ENCODE measurements around the gene NTM. TPM values are rescaled to one million over a fixed set of nuclear protein-coding genes. Genes with fewer than 3 reads are reported as not detected.

Gene NTM
- total RNA-seq, 4 donors from 2014 or later, result 0.21 to 3.2 (median 0.84) TPM

DNA sequence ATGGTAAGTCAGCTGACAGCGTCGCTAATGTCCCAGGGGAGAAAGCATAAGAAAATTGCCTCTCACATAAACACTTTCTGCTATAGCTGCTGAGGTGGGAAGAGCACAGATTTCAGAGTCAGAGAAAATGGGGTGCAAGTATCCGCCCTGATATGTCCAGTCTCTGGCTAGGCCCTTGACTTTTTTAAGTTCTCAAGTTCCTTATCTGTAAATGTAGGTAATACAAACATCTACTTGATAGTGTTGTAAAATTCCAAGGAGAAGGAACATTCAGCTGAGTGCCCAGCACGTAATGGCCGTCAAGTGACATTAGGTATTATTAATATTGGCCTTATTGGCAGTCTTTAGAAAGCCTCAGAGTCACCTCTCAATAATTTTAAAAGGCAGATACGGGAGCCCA lies 143.6 kb downstream of the NTM start:
- no peak overlapping the region for H3K27ac ChIP-seq
- intact Hi-C loops (cut with DNase I), result loop anchor here (10.0 kb wide), 1 partner anchor 449 kb away; no protein-coding TSS in a partner anchor
- DNase-seq, result no peak
- no peaks in the 10 kb centered on the region for H3K36me3 ChIP-seq
- H3K4me3 ChIP-seq, result no peak overlapping the region
- H3K4me1 ChIP-seq, result no peaks in the 10 kb centered on the region
- TF ChIP-seq POLR2A (IDR thresholded peaks at IDR 0.05), result no peak
- TF ChIP-seq, protein P1, sequence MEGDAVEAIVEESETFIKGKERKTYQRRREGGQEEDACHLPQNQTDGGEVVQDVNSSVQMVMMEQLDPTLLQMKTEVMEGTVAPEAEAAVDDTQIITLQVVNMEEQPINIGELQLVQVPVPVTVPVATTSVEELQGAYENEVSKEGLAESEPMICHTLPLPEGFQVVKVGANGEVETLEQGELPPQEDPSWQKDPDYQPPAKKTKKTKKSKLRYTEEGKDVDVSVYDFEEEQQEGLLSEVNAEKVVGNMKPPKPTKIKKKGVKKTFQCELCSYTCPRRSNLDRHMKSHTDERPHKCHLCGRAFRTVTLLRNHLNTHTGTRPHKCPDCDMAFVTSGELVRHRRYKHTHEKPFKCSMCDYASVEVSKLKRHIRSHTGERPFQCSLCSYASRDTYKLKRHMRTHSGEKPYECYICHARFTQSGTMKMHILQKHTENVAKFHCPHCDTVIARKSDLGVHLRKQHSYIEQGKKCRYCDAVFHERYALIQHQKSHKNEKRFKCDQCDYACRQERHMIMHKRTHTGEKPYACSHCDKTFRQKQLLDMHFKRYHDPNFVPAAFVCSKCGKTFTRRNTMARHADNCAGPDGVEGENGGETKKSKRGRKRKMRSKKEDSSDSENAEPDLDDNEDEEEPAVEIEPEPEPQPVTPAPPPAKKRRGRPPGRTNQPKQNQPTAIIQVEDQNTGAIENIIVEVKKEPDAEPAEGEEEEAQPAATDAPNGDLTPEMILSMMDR (IDR thresholded peaks at IDR 0.05), result no peak
- H3K27me3 ChIP-seq, result no peaks in the 10 kb centered on the region
- H3K9me3 ChIP-seq, result no peaks in the 10 kb centered on the region
- WGBS, 2 donors, result 58 to 75% methylated on average over 6 of the region's 6 CpGs

DNA sequence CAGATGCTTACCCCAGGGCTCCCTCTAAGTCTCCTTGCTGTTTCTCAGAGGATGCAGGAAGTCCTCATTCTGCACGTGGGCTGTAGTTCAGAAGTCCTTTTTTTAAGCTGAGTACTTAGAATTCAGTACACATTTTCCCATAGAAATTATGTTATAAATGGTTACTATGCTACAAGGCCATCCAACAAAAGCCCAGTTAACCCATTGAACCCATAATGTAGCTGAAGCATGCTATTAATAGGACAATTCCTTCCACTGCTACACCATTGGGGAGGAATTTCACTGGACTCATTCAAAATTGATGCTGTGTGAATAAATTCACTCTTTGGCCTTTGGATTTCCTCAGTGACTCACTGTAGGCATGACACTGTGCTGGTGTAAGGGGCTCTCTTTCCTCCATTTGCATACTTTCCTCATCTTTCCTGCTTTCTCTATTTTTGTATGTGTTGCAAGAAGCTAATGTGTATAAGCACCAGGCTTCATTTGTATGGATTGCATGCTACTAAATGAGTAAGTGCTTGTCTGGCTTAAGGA lies 148.0 kb downstream of the NTM start:
- DNase-seq, result no peak
- peaks cover 0 to 7% (median 0%) of the 10 kb centered on the region in 4 donors for H3K27me3 ChIP-seq
- no peaks in the 10 kb centered on the region for H3K36me3 ChIP-seq
- 0 to 30% methylated on average over 1 of the region's 1 CpG for WGBS, 2 donors
- H3K4me1 ChIP-seq, result no peaks in the 10 kb centered on the region
- H3K27ac ChIP-seq, result no peak overlapping the region
- no peak overlapping the region for H3K4me3 ChIP-seq
- intact Hi-C loops (cut with DNase I), result loop anchor here (10.0 kb wide), 1 partner anchor 454 kb away; no protein-coding TSS in a partner anchor
- H3K9me3 ChIP-seq, result no peaks in the 10 kb centered on the region
- TF ChIP-seq POLR2A (IDR thresholded peaks at IDR 0.05), result no peak
- TF ChIP-seq, protein P1 (IDR thresholded peaks at IDR 0.05), result no peak

DNA sequence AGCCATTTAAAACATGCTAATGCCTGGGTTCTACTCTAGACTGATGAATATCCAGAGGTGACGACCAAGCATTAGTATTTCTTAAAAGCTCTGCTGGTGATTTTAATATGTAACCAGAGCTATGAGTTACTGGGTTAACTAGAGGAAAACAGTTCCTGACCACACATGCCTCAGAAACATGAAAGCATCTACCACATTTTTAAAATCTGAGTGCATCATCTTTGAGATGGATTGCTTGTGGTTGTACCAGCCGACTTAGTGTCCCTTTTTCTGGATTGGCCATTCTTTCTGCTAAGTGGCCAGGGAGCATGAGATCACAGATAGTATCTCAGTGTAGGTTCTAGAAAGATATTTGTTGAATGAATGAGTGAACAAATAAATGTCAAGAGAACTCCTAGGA lies 152.4 kb downstream of the NTM start:
- Histone ChIP-seq H3K36me3 (no peaks in the 10 kb centered on the region), H3K27me3 (peaks cover 0 to 24% (median 0%) of the 10 kb centered on the region in 4 donors), H3K4me1 (no peaks in the 10 kb centered on the region), H3K9me3 (no peaks in the 10 kb centered on the region), H3K27ac (no peak overlapping the region), H3K4me3 (no peak overlapping the region)
- DNase-seq, result no peak
- 32 to 81% methylated on average over 2 of the region's 2 CpGs for WGBS, 2 donors
- intact Hi-C loops (cut with DNase I), result no loop called here
- no peak for TF ChIP-seq POLR2A (IDR thresholded peaks at IDR 0.05)
- TF ChIP-seq, protein P1 (IDR thresholded peaks at IDR 0.05), result no peak

DNA sequence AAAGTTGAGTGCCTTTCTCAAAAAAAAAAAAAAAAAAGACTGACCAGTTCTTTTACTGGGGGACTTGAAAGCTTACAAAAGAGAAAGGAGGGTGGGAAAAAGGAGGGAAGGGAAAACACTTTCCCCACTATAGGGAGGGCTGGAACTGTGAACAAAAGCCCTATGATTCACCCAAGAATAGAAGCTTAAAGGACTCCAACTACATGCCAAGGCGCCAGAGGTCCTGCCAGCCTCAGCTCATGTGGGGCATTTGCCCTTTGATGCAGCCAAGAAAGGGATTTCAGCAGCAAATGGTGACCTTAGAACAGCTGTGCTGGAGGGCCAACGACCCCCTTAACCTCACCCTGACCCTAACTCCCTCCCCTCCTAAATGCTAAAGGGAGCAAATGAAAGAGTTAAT lies 160.0 kb downstream of the NTM start:
- Histone ChIP-seq H3K4me3 (no peak overlapping the region), H3K9me3 (no peaks in the 10 kb centered on the region), H3K36me3 (no peaks in the 10 kb centered on the region), H3K27ac (no peak overlapping the region), H3K27me3 (peaks cover 0 to 24% (median 0%) of the 10 kb centered on the region in 4 donors), H3K4me1 (no peaks in the 10 kb centered on the region)
- TF ChIP-seq, protein P1 (IDR thresholded peaks at IDR 0.05), result no peak
- no peak for TF ChIP-seq POLR2A (IDR thresholded peaks at IDR 0.05)
- 16 to 18% methylated on average over 2 of the region's 2 CpGs for WGBS, 2 donors
- no peak for DNase-seq
- intact Hi-C loops (cut with DNase I), result no loop called here

DNA sequence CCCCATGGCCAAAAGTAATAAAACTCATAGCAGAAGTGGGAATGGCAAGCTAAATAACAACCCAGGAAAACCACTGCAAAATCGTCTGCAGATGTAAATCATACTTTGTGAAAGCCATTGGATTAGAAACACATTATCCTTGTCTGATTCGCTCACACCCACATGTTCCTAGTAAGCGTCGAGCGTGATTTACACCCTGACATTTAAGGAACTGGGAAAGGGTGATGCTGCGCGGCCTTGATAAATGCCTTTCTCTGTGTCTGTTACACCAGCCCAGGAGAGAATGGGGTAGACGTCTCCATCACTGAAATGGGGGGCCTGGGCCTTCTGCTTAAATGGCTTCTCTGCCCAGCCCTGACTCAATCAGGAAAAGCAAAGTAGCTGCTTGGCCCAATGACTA lies 162.7 kb downstream of the NTM start:
- no peaks in the 10 kb centered on the region for H3K9me3 ChIP-seq

More for the DNA sequence above, 162.7 kb downstream of the NTM start:
- TF ChIP-seq POLR2A (IDR thresholded peaks at IDR 0.05), result no peak
- TF ChIP-seq, protein P1 (IDR thresholded peaks at IDR 0.05), result no peak
- H3K36me3 ChIP-seq, result no peaks in the 10 kb centered on the region
- 62 to 63% methylated on average over 8 of the region's 8 CpGs for WGBS, 2 donors
- no peaks in the 10 kb centered on the region for H3K4me1 ChIP-seq
- H3K27ac ChIP-seq, result no peak overlapping the region
- intact Hi-C loops (cut with DNase I), result no loop called here
- H3K27me3 ChIP-seq, result peaks cover 0 to 12% (median 0%) of the 10 kb centered on the region in 4 donors
- DNase-seq, result no peak
- no peak overlapping the region for H3K4me3 ChIP-seq

All from esophagus squamous epithelium (tissue), 5 donors.